ENCODE data around the gene KCNIP1. TPM values are rescaled to one million over a fixed set of nuclear protein-coding genes. Genes with fewer than 3 reads are reported as not detected.

Gene KCNIP1
- total and polyA plus RNA-seq, 9 donors = 1.9 to 8.3 (median 4.0) TPM

DNA sequence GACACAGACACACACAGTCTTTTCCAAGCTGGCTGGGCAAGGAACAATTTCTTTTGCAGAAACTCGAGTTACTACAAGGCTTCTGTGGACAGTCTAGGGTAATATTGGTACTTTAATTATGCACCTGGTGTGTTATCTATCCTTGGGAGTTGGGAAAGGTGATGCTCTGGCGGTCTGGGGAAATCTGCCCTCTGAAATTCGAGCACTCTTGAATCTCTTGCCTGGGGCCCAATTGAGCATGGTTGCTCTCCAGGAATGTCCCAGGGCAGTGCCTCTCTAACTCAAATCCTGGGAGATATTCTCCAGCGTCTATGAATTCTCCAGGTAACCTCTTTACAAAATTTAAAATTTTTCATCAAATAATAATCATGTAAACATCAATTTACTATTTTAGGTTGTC lies 69.3 kb downstream of the KCNIP1 start:
- no peaks in the 10 kb centered on the region for H3K36me3 ChIP-seq (ENCODE audit: control insufficient read depth, insufficient read depth, low read length)
- H3K4me1 ChIP-seq (ENCODE audit: control insufficient read depth, insufficient read depth, low read length) = peaks cover 30% of the 10 kb centered on the region
- H3K27me3 ChIP-seq (ENCODE audit: control insufficient read depth, insufficient read depth, low read length) = peaks cover 16% of the 10 kb centered on the region
- H3K4me3 ChIP-seq (ENCODE audit: low read length) = no peak overlapping the region
- DNase-seq = no peak
- H3K27ac ChIP-seq (ENCODE audit: low read length) = peak overlapping the region; percentile 44
- WGBS (ENCODE audit: insufficient coverage) = 20% methylated on average over 1 of the region's 4 CpGs
- peaks cover 3% of the 10 kb centered on the region for H3K9me3 ChIP-seq (replicated peaks; ENCODE audit: control insufficient read depth, low read depth, low read length)

- Histone ChIP-seq H3K4me1 (ENCODE audit: control insufficient read depth, insufficient read depth, low read length) (peaks cover 30% of the 10 kb centered on the region), H3K36me3 (ENCODE audit: control insufficient read depth, insufficient read depth, low read length) (no peaks in the 10 kb centered on the region), H3K9me3 (replicated peaks; ENCODE audit: control insufficient read depth, low read depth, low read length) (peaks cover 3% of the 10 kb centered on the region), H3K4me3 (ENCODE audit: low read length) (no peak overlapping the region), H3K27me3 (ENCODE audit: control insufficient read depth, insufficient read depth, low read length) (peaks cover 16% of the 10 kb centered on the region), H3K27ac (ENCODE audit: low read length) (no peak overlapping the region)
- DNase-seq = no peak
- no CpG with 5 or more reads among the region's 1 CpG for WGBS (ENCODE audit: insufficient coverage)
Observed at GRCh38 chr5:170573660-170574059, 69.8 kb downstream of the KCNIP1 start.

DNA sequence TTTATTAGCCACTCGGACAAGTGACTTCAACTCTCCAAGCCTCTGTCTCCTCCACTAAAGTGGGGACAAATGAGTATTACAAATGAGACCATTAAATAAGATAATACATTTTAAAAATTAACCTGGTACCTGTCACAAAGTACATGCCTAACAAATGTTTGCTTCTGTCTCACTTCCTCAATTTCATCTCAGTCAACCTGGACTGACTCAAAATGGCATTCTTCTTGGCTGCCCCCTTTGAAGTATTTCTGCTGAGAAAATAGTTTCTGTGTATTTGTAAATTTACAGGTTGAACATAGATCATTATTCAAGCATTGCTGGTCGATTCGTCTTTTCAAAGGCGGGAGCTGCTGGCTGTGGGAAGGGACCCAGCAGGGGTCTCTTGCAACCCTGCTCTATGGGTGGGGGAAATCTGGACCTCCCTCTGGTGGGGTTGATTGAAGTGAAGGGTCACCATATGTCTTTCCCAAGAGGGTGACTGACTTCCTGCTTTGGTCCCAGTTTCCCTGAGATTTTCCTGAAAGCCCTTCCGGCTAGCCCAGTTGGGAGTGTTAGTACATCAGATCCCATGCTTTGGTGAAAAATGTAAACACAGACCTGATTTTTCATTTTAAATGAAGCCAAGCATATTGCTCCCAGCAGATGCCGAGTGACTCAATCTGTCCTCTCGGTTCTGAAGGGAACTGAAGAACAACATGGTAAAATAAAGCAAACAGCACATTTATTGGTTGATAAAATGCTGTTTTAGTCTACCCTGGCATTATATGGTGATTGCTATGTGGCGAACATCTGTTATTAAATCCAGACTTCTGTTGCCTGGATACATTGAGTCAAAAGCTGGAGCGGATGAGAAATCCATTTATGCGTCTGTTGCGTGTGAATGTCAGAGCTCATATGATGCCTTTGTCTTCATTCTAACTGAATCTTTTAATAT lies 73.0 kb downstream of the KCNIP1 start:
- H3K9me3 ChIP-seq (replicated peaks; ENCODE audit: control insufficient read depth, low read depth, low read length) = peaks cover 3% of the 10 kb centered on the region
- WGBS (ENCODE audit: insufficient coverage) = 62% methylated on average over 3 of the region's 11 CpGs
- no peak overlapping the region for H3K4me3 ChIP-seq (ENCODE audit: low read length)
- H3K27me3 ChIP-seq (ENCODE audit: control insufficient read depth, insufficient read depth, low read length) = peaks cover 3% of the 10 kb centered on the region
- peak overlapping the region; percentile 37 for H3K27ac ChIP-seq (ENCODE audit: low read length)
- H3K36me3 ChIP-seq (ENCODE audit: control insufficient read depth, insufficient read depth, low read length) = no peaks in the 10 kb centered on the region
- peak; percentile 81 for DNase-seq
- H3K4me1 ChIP-seq (ENCODE audit: control insufficient read depth, insufficient read depth, low read length) = peaks cover 15% of the 10 kb centered on the region

- Histone ChIP-seq H3K27me3 (ENCODE audit: control insufficient read depth, insufficient read depth, low read length) (peaks cover 5% of the 10 kb centered on the region), H3K9me3 (replicated peaks; ENCODE audit: control insufficient read depth, low read depth, low read length) (peaks cover 3% of the 10 kb centered on the region), H3K36me3 (ENCODE audit: control insufficient read depth, insufficient read depth, low read length) (no peaks in the 10 kb centered on the region), H3K27ac (ENCODE audit: low read length) (no peak overlapping the region), H3K4me3 (ENCODE audit: low read length) (no peak overlapping the region), H3K4me1 (ENCODE audit: control insufficient read depth, insufficient read depth, low read length) (peaks cover 4% of the 10 kb centered on the region)
- DNase-seq = no peak
- 40% methylated on average over 1 of the region's 3 CpGs for WGBS (ENCODE audit: insufficient coverage)
Observed at GRCh38 chr5:170579601-170580000, 75.8 kb downstream of the KCNIP1 start.

- peaks cover 4% of the 10 kb centered on the region for H3K4me1 ChIP-seq (ENCODE audit: control insufficient read depth, insufficient read depth, low read length)
- H3K27me3 ChIP-seq (ENCODE audit: control insufficient read depth, insufficient read depth, low read length) = peaks cover 5% of the 10 kb centered on the region
- 50% methylated on average over 1 of the region's 1 CpG for WGBS (ENCODE audit: insufficient coverage)
Observed at GRCh38 chr5:170581211-170581610, 77.4 kb downstream of the KCNIP1 start.

DNA sequence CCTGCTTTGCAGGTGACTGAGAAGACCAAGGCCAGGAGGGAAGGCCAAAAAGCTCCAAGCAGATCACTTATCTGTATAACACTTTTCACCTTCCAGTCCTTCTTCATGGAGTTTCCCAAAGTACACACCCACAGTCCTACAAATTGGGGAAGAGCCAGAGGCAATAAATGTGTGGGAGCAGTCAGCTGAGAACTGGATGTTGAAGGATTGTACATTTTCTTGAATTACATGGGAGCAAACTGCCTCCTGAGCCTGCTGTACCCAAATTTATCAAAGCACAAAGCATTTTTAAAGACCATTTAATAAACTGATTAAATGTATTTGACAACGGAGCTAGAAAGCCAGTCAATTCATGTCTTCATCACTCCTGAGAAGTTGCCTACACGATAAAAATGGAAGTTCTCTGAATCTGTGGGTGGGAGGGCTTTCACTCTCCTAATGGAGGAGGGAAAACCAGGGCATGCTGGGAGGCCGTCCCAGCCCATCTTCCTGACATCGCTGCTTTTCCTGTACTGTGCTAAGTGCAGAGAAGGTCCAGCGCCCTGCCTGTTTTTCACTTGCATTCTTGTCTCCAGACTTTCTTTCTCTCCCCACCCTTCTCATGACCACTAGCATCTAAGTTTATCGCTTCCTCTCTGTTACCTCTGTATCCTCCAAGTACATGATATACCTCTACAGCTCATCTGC lies 79.0 kb downstream of the KCNIP1 start:
- Histone ChIP-seq H3K27me3 (ENCODE audit: control insufficient read depth, insufficient read depth, low read length) (peaks cover 5% of the 10 kb centered on the region), H3K9me3 (replicated peaks; ENCODE audit: control insufficient read depth, low read depth, low read length) (no peaks in the 10 kb centered on the region), H3K36me3 (ENCODE audit: control insufficient read depth, insufficient read depth, low read length) (no peaks in the 10 kb centered on the region), H3K4me3 (ENCODE audit: low read length) (no peak overlapping the region), H3K27ac (ENCODE audit: low read length) (no peak overlapping the region), H3K4me1 (ENCODE audit: control insufficient read depth, insufficient read depth, low read length) (no peaks in the 10 kb centered on the region)
- WGBS (ENCODE audit: insufficient coverage) = 81% methylated on average over 3 of the region's 6 CpGs
- DNase-seq = no peak

More at GRCh38 chr5:170581211-170581610, 77.4 kb downstream of the KCNIP1 start:
- no peaks in the 10 kb centered on the region for H3K9me3 ChIP-seq (replicated peaks; ENCODE audit: control insufficient read depth, low read depth, low read length)
- no peak overlapping the region for H3K27ac ChIP-seq (ENCODE audit: low read length)
- DNase-seq = no peak
- no peak overlapping the region for H3K4me3 ChIP-seq (ENCODE audit: low read length)
- H3K36me3 ChIP-seq (ENCODE audit: control insufficient read depth, insufficient read depth, low read length) = no peaks in the 10 kb centered on the region

DNA sequence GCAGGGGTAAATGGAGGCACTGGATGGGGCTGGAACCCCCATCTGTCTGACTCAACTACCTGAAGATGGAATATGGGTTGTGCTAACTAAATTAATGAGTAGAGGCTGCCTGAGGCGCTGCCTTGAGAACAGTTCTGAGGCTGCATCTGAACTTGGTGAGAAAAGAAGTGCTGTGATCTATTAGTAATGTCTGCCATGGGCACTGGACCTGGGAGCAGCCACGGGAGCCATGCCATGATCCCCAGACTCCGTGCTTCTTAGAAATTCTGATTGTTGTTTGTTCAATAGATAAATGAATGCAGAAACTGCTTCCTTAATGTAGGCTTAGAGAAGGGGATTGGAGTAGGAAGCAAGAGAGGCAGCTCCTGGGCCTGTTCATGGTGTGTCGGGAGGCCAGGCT lies 80.2 kb downstream of the KCNIP1 start:
- H3K4me3 ChIP-seq (ENCODE audit: low read length) = no peak overlapping the region
- H3K4me1 ChIP-seq (ENCODE audit: control insufficient read depth, insufficient read depth, low read length) = no peaks in the 10 kb centered on the region
- H3K9me3 ChIP-seq (replicated peaks; ENCODE audit: control insufficient read depth, low read depth, low read length) = no peaks in the 10 kb centered on the region
- no peaks in the 10 kb centered on the region for H3K36me3 ChIP-seq (ENCODE audit: control insufficient read depth, insufficient read depth, low read length)
- peaks cover 5% of the 10 kb centered on the region for H3K27me3 ChIP-seq (ENCODE audit: control insufficient read depth, insufficient read depth, low read length)
- DNase-seq = no peak
- H3K27ac ChIP-seq (ENCODE audit: low read length) = no peak overlapping the region
- WGBS (ENCODE audit: insufficient coverage) = 78% methylated on average over 4 of the region's 4 CpGs

DNA sequence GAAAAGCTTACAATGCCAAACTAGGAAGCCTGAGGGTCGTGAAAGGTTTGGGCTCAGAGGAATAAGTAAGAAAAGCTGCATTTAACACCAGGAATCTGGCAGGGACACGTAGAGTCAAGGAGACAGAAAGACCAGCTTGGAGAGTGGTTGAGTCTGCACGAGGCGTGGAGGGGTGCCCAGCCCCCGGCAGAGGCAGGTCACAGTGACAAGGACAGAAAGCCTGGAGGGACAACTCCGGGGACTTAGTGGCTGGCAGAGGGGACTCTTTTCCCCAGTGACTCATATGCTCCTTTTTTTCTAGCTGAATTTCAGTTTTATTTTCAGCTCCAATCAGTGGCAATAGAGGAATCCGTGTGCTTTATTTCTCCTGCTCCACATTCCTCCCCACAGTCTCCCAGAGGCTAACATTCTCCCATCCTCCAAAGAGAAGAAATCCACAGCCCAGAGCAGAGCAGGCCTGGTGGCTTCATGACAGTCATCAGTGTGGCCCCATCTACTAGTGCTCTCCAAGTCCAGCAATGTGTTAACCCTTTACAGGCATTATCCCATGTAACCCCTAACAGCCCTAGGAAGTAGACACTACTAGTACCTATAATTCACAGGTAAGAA lies 80.7 kb downstream of the KCNIP1 start:
- Histone ChIP-seq H3K4me3 (ENCODE audit: low read length) (no peak overlapping the region), H3K36me3 (ENCODE audit: control insufficient read depth, insufficient read depth, low read length) (no peaks in the 10 kb centered on the region), H3K4me1 (ENCODE audit: control insufficient read depth, insufficient read depth, low read length) (no peaks in the 10 kb centered on the region), H3K27ac (ENCODE audit: low read length) (no peak overlapping the region), H3K27me3 (ENCODE audit: control insufficient read depth, insufficient read depth, low read length) (peaks cover 5% of the 10 kb centered on the region), H3K9me3 (replicated peaks; ENCODE audit: control insufficient read depth, low read depth, low read length) (no peaks in the 10 kb centered on the region)
- no peak for DNase-seq
- WGBS (ENCODE audit: insufficient coverage) = 50% methylated on average over 6 of the region's 7 CpGs

GRCh38 chr5:170585273-170585948 lies 81.6 kb downstream of the KCNIP1 start:
- no peaks in the 10 kb centered on the region for H3K36me3 ChIP-seq (ENCODE audit: control insufficient read depth, insufficient read depth, low read length)
- no peak for DNase-seq
- no peaks in the 10 kb centered on the region for H3K9me3 ChIP-seq (replicated peaks; ENCODE audit: control insufficient read depth, low read depth, low read length)
- 47% methylated on average over 8 of the region's 14 CpGs for WGBS (ENCODE audit: insufficient coverage)
- no peak overlapping the region for H3K4me3 ChIP-seq (ENCODE audit: low read length)
- peaks cover 5% of the 10 kb centered on the region for H3K27me3 ChIP-seq (ENCODE audit: control insufficient read depth, insufficient read depth, low read length)
- no peak overlapping the region for H3K27ac ChIP-seq (ENCODE audit: low read length)
- no peaks in the 10 kb centered on the region for H3K4me1 ChIP-seq (ENCODE audit: control insufficient read depth, insufficient read depth, low read length)

All from muscle of leg (tissue), 11 donors.